NCI-H1105 (cell line): ENCODE results near the gene DCAF5.
A peak's percentile ranks its signal among the peaks of the same experiment; 100 is the strongest.
"Not testable (repeated sequence)": the region's sequence is repeated elsewhere in the genome, so short reads cannot be mapped to it uniquely, and the experiment has no call there.

Experiments used
- DNase-seq: peaks from one replicate; lab custom pipeline; 2025; lab: John Stamatoyannopoulos, UW

The DCAF5 gene

DNA sequence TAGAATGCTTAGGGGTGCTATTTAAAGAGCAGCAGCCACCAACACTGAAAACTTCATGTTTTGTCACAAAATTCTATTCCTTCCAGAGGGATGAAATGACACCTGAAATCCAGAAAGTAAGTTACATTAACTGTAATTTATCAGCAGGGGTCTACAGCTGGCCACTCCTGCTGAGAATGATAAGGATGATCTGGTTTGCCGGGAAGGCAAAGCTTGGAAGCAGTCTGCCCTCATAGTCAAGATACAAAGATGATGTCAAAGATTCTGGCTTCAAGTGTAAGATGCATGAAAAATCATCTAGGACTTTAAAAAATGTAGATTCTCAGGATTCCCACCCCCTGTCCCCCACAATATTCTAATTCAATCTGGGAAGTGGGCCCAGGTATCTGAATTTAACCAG lies 58.4 kb downstream of the DCAF5 start:
- DNase-seq, result no peak

DNA sequence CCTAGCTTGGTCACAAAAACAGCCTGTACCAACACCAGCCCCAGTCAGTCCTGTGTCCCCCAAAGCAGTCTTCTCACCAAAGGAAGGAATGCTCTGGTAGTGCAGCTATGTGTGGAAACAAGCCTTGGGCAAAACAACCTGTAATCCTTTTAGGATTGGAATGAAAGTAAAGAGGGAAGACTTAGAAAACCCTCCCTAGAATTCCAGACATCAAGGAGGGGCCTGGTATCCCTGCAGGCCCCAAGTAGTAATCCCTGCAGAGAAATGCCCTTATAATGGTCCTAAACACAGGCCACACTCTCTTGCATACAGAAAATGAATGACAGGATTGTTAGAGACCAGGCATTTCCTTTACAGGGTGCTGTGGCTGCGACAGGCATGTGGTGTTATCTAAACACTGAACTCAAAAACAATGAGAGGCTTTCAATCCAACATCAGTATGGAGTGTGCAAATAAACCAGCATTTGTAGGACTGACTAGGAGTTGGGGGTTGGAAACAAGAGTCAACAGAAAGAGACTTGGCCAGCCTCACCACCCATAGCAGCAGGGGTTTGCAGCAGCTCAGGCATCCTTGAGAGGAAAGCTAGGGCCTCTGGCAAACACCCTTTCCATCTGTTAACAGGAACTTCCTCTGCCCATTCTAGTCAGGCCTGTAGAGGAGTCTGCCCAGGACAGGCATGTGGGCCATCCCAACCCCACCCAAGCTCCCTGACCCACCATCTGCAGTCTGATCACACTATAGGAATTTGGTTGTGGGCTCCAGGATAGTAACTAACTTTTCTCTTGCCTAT lies 59.1 kb downstream of the DCAF5 start:
- no peak for DNase-seq

DNA sequence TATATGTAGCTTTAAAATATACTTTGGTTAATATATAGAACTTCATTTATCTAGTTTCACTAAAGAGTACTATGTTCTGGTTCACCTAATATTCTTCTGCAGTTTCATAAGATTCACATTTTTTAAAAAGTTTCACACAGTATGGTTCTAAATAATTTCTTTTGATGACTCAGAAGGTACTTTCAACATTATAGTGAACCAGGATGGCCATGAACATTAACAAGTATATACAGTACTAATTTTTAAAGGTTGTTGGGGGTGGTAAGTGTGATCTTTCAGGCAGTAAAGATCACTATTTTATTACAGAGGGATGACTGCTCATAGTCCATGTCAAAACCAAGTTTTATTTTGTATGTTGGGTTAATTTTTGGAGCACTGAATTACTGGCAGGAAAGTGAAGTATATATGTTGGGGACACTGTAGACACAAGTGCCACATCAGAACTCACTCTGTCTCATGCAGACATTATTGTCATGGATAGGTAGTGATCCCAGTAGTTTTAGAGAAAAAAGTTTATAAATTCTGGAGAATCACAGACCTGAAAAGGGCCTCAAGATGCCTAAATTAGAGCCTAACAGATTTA lies 60.0 kb downstream of the DCAF5 start:
- no peak for DNase-seq

DNA sequence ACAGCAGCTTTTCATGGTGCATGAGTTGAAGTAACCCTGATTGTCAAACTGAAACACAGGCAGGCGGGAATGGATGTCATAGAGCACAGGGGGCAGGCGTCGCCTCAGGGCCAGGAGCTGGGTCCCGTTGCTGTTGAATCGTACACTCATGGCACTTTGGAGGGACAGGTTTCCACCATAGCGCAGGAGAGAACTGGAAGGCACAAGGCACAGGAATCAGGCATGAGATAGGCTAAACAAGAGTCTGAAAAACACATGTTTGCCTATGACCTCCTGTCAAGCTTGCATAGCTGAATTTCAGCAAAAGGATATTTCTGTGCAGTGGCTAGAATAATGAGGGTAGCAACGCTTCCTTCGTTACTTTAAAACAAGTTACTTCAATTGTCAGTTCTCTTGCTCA lies 61.2 kb downstream of the DCAF5 start:
- no peak for DNase-seq

DNA sequence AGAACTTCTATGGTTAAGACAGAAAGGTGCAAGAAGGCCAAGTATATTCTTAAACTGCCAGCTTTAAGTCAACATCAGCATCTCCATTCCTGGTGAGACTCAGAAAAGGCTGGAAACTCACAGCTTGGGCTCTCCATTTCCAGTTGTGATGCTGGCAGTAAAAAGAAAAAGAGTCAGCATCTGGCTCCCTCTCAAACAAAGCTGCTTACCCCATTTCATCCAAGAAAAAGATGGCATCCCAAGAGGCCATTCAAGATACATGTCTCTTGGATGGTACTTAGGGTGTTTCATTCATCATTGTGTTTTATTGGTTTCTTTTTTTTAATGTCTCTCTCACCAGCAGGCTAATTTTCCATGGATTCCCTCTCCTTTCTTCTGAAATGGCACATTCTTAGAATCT lies 61.9 kb downstream of the DCAF5 start:
- no peak for DNase-seq

DNA sequence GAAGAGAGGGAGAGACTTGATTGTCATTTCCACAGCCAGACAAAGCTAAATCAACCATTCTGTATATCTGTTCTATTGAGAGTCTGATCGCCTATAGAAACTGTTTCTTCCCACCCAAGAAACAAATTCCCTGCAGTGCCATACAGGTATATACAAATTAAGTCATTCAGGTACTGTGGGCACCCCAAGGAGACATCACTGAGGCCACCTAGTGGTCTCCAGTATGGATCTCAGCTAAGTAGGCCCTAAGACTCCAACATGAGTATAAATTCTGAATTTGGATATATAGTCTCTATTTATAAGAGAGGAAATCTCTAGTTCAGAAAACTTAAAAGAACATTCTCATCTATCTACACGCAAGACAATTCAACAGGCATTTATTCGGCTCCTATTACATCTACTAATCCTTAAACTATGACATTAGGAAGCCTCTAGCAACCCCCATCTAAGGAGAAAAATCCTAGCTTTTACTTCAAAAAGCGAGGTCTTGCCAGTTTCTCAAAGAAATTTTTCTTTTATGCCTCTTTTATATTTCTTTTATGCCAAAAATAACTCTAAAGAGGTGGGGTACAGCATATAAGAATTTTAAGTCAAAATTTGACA lies 62.6 kb downstream of the DCAF5 start:
- DNase-seq, result peak; percentile 12

DNA sequence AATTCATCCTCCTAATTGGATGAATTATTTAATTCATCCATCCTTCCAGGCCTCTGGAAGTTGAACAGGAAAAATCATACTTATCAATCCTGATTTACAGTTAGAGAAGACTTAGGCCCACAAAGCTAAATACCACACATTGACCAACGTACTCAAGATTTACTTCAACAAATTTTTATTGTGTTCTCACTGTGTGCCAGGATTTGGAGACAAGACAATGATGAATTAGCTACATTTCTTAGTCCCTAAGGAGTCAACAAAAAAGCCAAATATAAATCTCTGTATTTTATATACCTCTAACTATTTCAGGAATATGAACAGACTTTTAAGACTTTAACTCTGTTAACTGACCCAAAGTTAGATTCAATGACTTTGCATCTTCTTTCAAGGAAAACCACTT lies 63.9 kb downstream of the DCAF5 start:
- no peak for DNase-seq

DNA sequence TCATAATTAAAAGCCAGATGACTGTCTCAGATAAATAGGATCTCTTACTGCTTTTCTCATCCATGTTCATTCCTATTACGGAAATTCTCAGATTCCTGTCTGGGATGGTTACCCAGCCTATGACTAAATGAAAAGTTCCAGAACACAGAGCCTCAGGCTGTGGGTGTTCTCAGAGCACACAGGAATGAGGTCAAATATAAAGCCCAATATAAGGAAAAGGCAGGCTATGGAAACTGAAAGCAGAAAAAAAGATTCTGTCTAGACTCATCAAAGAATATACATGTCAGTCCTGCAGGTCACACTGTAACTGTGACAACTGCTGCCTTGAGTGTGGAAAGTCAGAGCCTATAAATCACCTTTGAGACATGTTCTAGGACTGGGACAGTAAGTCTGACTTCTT lies 64.3 kb downstream of the DCAF5 start:
- no peak for DNase-seq

DNA sequence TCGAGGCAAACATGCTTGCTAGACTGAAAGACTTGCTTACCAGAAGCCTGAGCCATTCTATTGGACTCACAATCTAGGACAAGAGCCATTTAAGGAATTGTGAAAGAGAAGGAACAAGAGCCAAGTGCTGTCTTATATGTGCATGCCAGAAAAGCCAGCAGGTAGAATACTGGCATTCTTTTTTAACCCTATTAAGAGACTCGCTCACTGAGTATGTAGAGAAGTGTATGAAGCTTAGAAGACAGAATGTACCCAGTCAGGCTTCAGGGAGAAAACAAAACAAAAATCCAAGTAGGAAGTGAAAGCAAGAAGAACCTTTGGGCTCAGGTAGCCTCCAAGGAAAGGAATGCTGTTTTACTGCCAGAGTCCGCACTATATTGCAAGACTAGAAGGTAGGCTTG lies 65.9 kb downstream of the DCAF5 start:
- DNase-seq, result no peak

DNA sequence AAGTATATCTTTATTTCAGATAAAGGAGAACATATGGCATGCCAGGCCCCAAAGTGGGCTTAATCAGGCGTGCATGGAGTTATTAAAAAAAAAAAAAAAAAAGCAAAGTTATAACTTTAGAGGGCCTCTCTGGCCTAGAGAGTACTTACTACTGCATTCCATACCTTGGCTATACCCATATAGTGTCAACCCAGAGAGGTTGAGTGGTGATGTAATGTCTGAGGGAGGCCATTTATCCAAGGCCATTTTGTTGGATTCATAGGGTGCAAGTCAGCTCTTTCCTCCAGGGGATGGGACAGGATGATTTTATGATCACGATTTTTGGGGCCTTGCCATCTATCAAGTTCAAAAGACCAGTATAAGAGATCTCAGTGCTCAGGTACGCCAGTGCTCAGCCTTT lies 66.4 kb downstream of the DCAF5 start:
- no peak for DNase-seq

DNA sequence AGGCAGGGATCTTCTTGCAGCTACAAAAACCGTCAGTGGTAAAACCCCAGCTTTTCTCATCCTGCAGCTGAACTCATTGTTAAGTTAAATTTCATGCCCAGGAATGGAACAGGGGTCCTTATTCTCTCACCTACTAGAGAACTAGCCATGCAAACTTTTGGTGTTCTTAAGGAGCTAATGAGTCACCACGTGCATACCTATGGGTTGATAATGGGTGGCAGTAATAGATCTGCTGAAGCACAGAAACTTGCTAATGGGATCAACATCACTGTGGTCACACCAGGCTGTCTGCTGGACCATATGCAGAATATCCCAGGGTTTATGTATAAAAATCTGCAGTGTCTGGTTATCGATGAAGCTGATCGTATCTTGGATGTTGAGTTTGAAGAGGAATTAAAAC lies 68.9 kb downstream of the DCAF5 start:
- DNase-seq, result no peak

DNA sequence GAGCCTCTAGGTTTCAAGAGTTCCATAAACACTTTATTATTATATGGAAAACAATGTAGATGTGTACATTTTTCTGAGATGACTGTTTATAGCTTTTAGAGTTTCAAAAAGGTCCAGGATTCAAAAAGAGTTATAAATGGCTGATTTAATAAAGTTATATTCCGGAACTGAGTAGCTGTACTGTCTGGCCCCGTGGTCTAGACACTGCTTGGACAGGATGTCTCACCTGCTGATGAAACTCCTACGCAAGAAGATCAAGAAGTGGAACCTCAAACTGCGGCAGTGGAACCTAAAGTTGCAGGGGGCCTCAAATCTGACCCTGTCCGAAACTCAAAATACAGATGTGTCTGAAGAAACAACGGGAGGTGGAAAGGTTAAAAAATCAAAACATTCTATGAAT lies 69.7 kb downstream of the DCAF5 start:
- no peak for DNase-seq

DNA sequence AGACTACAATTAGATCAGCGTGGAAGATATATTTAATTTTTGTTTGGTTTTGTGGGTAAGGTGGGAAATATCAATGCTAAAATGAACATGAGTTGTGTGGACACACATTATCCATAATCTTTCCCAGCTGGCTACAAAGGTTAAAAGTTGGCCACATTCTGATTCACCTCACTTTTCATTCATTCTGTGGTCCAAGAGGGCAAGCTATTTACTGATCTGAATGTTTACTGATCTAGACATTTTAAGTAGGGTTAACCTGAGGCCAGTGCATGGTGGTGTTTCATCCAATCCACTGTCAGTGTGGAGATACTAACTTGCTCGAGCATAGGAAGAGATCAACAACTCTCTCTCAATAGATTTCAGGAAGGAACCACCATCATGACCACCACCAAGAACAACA lies 71.6 kb downstream of the DCAF5 start:
- no peak for DNase-seq

DNA sequence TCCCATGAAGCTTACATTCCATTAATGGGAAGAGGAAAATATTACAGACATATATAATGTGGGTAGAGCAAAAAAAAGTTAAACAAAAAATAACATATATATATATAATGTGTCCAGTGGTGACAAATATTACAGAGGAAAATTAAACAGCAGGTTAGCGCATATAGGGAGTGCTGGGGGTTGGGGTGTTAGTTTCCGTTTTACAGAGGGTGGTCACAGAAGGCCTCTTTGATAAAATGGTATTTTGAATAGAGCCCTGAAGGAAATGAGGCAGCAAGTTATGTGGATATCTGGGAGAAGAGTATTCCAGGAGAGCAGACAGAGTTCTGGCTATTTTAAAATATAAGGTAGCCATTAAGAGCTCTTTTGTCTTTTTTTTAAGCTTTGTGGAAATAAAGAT lies 73.2 kb downstream of the DCAF5 start:
- no peak for DNase-seq

DNA sequence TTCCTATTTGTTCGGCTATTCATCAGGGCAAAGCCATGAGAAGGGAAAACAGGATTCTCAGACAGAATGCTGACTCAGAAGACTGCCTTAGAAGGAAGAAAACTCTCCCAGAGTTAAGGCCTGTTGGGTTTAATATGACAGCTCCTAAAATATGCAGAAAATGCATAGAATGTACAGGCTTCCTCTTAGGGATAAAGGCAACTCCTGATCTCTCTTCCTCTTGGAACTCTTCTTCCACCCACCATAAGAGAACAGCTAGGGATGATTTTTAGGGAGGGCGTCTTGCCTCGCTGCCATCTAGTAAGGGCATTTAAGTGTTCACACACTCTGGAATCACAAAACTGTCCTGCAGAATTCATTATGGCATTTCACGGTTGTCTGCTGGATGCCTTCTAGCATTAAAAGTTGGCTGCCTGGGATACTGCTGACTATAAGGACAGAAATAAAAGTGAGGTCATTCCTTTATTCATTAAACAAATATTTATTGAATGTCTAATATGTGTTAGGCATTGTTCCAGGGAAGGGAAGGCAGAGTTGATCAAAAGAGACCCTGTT lies 73.7 kb downstream of the DCAF5 start:
- DNase-seq, result no peak

DNA sequence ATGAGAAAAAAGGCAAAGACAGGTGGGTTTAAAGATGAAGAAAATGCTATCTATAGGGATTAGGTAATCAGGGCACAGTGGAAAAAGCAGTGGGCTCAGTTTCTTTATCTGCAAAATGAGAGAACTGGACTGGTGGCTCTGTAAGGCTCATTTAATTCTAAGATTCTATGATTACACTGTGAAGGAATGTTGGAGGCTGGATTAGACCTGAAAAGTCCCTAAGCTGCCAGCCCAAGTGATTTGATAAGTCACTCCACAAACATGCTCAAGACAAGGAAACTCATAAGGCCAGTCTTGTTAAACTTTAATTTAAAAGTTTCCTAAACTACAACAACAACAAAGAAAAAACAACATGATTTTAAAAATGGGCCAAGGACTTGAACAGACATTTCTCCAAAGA lies 75.1 kb downstream of the DCAF5 start:
- no peak for DNase-seq

DNA sequence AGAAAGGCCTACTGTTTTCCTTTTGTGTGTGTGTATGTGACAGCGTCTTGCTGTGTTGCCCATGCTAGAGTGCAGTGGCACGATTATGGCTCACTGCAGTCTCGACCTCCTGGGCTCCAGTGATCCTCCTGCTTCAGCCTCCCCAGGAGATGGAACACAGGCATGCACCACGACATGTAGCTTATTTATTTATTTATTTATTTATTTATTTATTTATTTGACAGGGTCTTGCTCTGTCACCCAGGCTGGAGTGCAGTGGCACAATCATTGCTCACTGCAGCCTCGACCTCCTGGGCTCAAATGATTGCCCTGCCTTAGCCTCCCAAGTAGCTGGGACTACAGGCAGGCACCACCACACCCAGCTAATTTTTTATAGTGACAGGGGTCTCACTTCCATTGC lies 75.7 kb downstream of the DCAF5 start:
- DNase-seq, result not testable (repeated sequence)

DNA sequence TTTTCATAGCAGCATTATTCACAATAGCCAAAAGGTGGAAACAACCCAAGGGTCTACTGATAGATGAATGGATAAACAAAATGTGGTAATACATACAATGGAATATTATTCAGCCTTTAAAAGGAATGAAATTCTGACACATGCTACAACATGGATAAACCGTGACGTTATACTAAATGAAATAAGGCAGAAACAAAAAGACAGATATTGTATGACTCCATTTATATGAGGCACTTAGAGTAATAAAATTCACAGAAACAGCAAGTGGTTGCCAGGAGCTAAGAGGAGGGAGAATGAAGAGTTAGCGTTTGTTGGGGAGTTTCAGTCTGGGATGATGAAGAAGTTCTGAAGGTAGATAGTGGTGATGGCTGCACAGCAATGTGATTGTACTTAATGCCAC lies 76.6 kb downstream of the DCAF5 start:
- no peak for DNase-seq

DNA sequence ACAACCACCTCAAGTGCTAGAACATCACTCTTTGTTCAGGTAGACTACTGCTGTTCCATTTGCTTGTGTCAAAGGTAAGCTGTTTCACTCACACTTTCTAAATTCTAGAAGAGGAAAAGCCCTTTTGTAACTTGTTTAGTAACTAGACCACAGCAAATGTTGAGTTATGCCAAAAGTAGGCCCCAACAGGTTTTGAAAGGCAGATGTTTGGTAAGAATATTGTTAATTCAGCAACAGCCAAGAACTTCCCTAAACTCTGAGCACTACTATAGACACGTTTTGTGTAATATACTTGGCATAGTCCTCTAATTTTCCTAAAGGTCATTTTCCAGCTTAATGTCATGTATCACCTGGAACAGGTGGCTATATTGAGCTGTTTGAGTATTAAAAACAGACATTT lies 79.0 kb downstream of the DCAF5 start:
- DNase-seq, result no peak

DNA sequence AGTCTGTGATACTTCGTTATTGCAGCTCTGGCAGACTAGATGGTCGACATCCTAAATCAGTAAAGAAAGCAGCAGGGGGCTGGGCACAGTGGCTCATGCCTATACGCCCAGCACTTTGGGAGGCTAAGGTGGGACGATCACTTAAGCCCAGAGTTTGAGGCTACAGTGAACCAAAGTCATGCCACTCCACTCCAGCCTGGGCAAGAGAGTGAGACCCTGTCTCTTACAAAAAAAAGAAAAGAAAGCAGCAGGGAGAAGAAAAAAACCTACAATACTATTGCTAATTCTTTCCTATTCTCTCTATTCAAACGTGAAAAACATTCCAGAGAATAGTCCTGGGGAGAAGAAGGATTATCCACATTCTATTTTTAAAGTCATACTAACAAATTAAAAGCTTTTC lies 79.5 kb downstream of the DCAF5 start:
- no peak for DNase-seq

DNA sequence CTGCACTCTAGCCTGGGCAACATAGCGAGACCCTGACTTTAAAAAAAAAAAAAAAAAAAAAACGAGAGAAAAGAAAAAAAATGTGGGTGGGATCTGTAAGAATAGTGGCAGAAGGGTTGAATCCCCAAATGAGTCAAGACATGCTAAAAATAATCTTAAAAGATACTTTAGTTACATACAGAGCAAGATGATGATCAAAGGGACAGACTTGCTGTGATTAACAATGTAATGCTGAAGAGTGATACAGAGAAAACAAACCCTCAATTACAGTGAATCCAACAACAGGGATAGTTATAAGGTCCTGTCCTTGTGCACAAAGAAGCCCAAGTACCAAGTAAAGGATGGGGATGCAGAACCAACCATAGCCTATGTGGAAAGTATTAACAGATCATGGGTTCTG lies 80.3 kb downstream of the DCAF5 start:
- no peak for DNase-seq

DNA sequence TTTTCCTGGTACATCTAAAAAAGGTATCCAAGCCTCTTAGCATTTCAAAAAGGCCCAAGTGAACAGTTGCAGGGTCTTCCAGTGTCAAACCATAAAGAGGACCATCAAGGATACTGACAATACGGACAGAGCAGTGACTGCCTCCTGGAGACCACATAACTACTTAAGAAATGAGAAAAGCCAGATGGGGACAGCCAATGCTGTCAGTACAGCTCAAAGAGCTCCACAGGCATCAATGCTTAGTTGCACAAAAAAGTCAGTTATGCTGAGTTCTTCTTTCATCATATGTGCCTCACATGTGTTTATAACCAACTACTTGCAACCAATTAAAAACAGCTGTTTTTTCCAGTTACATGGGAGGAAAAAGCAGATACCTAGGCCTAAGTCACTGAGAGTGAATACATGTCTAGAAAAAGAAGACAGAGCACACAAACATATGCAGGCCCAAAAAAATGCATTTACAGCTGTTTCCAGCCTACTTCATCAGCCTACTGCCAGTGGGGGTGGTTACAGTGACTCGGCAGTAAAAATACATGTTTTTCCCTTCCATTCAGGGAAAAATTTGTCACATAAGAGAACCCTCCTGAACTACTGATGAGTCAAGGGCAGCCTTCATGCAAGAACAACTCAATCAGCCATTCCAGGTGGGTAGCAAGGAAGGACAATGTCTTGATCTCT lies 84.0 kb downstream of the DCAF5 start:
- DNase-seq, result no peak
